Measurements from ENCODE around the gene GSPT1.

GSPT1 gene

GRCh38 chr16:11852092-11852809, 63.5 kb downstream of the GSPT1 start:
- Histone ChIP-seq H2BK5ac (ENCODE audit: low read depth, low read length, poor library complexity) (peak overlapping the region; percentile 56), H2AK5ac (ENCODE audit: low read length) (peak overlapping the region; percentile 77), H2AFZ (ENCODE audit: insufficient read depth, low read length, poor library complexity) (peak overlapping the region; percentile 70), H3K9me3 (ENCODE audit: insufficient read depth, low read depth, low read length) (no peaks in the 10 kb centered on the region), H4K8ac (ENCODE audit: low read depth, low read length) (peak overlapping the region; percentile 30), H3K36me3 (ENCODE audit: control insufficient read depth in 1 of 2, insufficient read depth in 2 of 2, low read length in 2 of 2) (peaks cover 12% of the 10 kb centered on the region in 2 experiments), H4K91ac (ENCODE audit: low read depth, low read length) (peak overlapping the region; percentile 14), H3K27ac (ENCODE audit: low read depth, low read length) (no peak overlapping the region), H2BK12ac (ENCODE audit: low read length) (no peak overlapping the region), H3K4ac (ENCODE audit: low read depth, low read length) (peak overlapping the region; percentile 77), H3K4me1 (ENCODE audit: control insufficient read depth in 1 of 2, insufficient read depth in 2 of 2, low read length in 2 of 2) (peaks cover 4% of the 10 kb centered on the region in 2 experiments), H3K9ac (ENCODE audit: low read length) (peak overlapping the region; percentile 92), H4K12ac (ENCODE audit: low read depth, low read length) (peak overlapping the region; percentile 10), H3K79me2 (ENCODE audit: control insufficient read depth, insufficient read depth, low read length, poor library complexity) (peaks cover 16% of the 10 kb centered on the region), H2BK120ac (ENCODE audit: insufficient read depth, low read length, poor library complexity) (no peak overlapping the region), H3K4me3 (ENCODE audit: low read depth, low read length) (peak overlapping the region; percentile 97), H3K18ac (ENCODE audit: low read length) (peak overlapping the region; percentile 8), H3K23ac (ENCODE audit: low read length) (no peak overlapping the region), H3K27me3 (ENCODE audit: insufficient read depth, low read length) (no peaks in the 10 kb centered on the region), H3K4me2 (ENCODE audit: low read length) (peak overlapping the region; percentile 100), H3K79me1 (ENCODE audit: low read length) (peaks cover 4% of the 10 kb centered on the region), H3K14ac (ENCODE audit: low read length) (peak overlapping the region; percentile 43)
- DNase-seq = peak; percentile 42 to 60
- WGBS (ENCODE audit: extremely low coverage, insufficient coverage, insufficient read length) = no CpG with 5 or more reads among the region's 33 CpGs

DNA sequence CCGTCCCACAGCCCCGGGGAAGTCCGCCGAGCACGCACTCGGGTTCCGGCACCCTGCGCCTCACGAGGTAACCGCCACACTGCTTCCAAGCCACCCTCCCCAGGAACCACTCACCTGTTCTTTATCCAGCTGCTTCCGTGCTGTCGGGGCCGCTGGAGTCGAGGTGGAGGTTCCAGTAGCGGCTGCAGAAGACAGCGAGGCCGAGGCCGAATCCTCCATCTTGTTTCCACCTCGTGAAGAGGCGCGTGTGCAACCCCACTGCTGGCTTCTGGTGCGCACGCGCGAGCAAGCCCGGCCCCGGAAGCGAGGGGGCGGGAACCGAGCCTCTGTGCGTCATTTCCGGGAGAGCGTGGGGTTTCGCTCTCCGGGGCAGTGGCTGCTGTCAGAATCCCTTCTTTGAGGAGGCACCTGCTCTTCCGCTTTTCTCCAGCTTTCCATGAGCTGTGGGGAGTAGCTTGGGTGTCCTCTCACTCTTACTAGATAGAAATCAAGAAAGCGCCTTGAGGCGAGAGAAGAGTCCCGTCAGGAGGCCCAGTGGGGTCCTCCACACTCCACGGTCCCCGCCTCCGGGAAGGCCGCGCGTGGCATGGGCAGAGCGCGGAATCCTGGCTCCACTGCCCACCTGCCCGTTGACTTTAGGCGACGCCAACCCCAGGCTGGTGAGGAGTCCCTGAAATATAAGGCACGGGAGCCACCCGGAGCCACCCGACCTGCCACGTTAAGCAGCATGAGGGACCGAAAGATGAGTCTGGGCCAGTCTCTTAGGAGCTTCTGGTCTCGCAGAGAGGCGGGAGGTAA, 64.3 kb downstream of the GSPT1 start, which contains the start of gene RSL1D1:
TSS of gene RSL1D1 (minus strand) at position 249 of the 798 bp plus-strand sequence. CDS start at position 219, 30 bp downstream.
- H3K4ac ChIP-seq (ENCODE audit: low read depth, low read length) = peak within 1 kb of the TSS; percentile 100
- H3K4me3 ChIP-seq (ENCODE audit: low read depth, low read length) = peak within 1 kb of the TSS; percentile 97
- peak within 1 kb of the TSS; percentile 48 for H4K12ac ChIP-seq (ENCODE audit: low read depth, low read length)
- peak within 1 kb of the TSS; percentile 75 for H3K27ac ChIP-seq (ENCODE audit: low read depth, low read length)
- H3K9ac ChIP-seq (ENCODE audit: low read length) = peak within 1 kb of the TSS; percentile 95
- peaks cover 4% of the 10 kb centered on the region in 2 experiments for H3K4me1 ChIP-seq (ENCODE audit: control insufficient read depth in 1 of 2, insufficient read depth in 2 of 2, low read length in 2 of 2)
- peaks cover 16% of the 10 kb centered on the region for H3K79me2 ChIP-seq (ENCODE audit: control insufficient read depth, insufficient read depth, low read length, poor library complexity)
- H4K8ac ChIP-seq (ENCODE audit: low read depth, low read length) = peak within 1 kb of the TSS; percentile 81
- H2BK12ac ChIP-seq (ENCODE audit: low read length) = no peak within 1 kb of the TSS
- H3K18ac ChIP-seq (ENCODE audit: low read length) = peak within 1 kb of the TSS; percentile 53
- peak within 1 kb of the TSS; percentile 68 for H2BK5ac ChIP-seq (ENCODE audit: low read depth, low read length, poor library complexity)
- peak within 1 kb of the TSS; percentile 100 for H3K4me2 ChIP-seq (ENCODE audit: low read length)
- H4K91ac ChIP-seq (ENCODE audit: low read depth, low read length) = peak within 1 kb of the TSS; percentile 61
- peak; percentile 95 to 98 for DNase-seq
- H3K79me1 ChIP-seq (ENCODE audit: low read length) = peaks cover 4% of the 10 kb centered on the region
- H2BK120ac ChIP-seq (ENCODE audit: insufficient read depth, low read length, poor library complexity) = peak within 1 kb of the TSS; percentile 18
- peak within 1 kb of the TSS; percentile 74 for H3K14ac ChIP-seq (ENCODE audit: low read length)
- H3K9me3 ChIP-seq (ENCODE audit: insufficient read depth, low read depth, low read length) = no peaks in the 10 kb centered on the region
- no peaks in the 10 kb centered on the region for H3K27me3 ChIP-seq (ENCODE audit: insufficient read depth, low read length)
- no peak within 1 kb of the TSS for H3K23ac ChIP-seq (ENCODE audit: low read length)
- H2AFZ ChIP-seq (ENCODE audit: insufficient read depth, low read length, poor library complexity) = peak within 1 kb of the TSS; percentile 70
- H3K36me3 ChIP-seq (ENCODE audit: control insufficient read depth in 1 of 2, insufficient read depth in 2 of 2, low read length in 2 of 2) = peaks cover 15 to 19% of the 10 kb centered on the region in 2 experiments
- WGBS (ENCODE audit: extremely low coverage, insufficient coverage, insufficient read length) = no CpG with 5 or more reads among the region's 57 CpGs
- H2AK5ac ChIP-seq (ENCODE audit: low read length) = peak within 1 kb of the TSS; percentile 82

- H2BK5ac ChIP-seq (ENCODE audit: low read depth, low read length, poor library complexity) = no peak overlapping the region
- no peak overlapping the region for H4K91ac ChIP-seq (ENCODE audit: low read depth, low read length)
- no peak overlapping the region for H2BK12ac ChIP-seq (ENCODE audit: low read length)
- H3K27me3 ChIP-seq (ENCODE audit: insufficient read depth, low read length) = no peaks in the 10 kb centered on the region
- H3K23ac ChIP-seq (ENCODE audit: low read length) = no peak overlapping the region
- no peak overlapping the region for H3K4me3 ChIP-seq (ENCODE audit: low read depth, low read length)
- H2BK120ac ChIP-seq (ENCODE audit: insufficient read depth, low read length, poor library complexity) = no peak overlapping the region
- no peak overlapping the region for H3K9ac ChIP-seq (ENCODE audit: low read length)
- no peak overlapping the region for H3K4ac ChIP-seq (ENCODE audit: low read depth, low read length)
- H3K4me2 ChIP-seq (ENCODE audit: low read length) = no peak overlapping the region
- peaks cover 31 to 40% of the 10 kb centered on the region in 2 experiments for H3K36me3 ChIP-seq (ENCODE audit: control insufficient read depth in 1 of 2, insufficient read depth in 2 of 2, low read length in 2 of 2)
- H2AFZ ChIP-seq (ENCODE audit: insufficient read depth, low read length, poor library complexity) = no peak overlapping the region
- peaks cover 16% of the 10 kb centered on the region for H3K79me2 ChIP-seq (ENCODE audit: control insufficient read depth, insufficient read depth, low read length, poor library complexity)
- H3K27ac ChIP-seq (ENCODE audit: low read depth, low read length) = no peak overlapping the region
- peaks cover 4% of the 10 kb centered on the region for H3K79me1 ChIP-seq (ENCODE audit: low read length)
- peaks cover 4% of the 10 kb centered on the region in 2 experiments for H3K4me1 ChIP-seq (ENCODE audit: control insufficient read depth in 1 of 2, insufficient read depth in 2 of 2, low read length in 2 of 2)
- H2AK5ac ChIP-seq (ENCODE audit: low read length) = no peak overlapping the region
- H3K14ac ChIP-seq (ENCODE audit: low read length) = no peak overlapping the region
- WGBS (ENCODE audit: extremely low coverage, insufficient coverage, insufficient read length) = no CpG with 5 or more reads among the region's 3 CpGs
- DNase-seq = peak in 1 of 2 donors; percentile 20
- H4K8ac ChIP-seq (ENCODE audit: low read depth, low read length) = no peak overlapping the region
- no peaks in the 10 kb centered on the region for H3K9me3 ChIP-seq (ENCODE audit: insufficient read depth, low read depth, low read length)
- no peak overlapping the region for H4K12ac ChIP-seq (ENCODE audit: low read depth, low read length)
- H3K18ac ChIP-seq (ENCODE audit: low read length) = no peak overlapping the region
Measured at GRCh38 chr16:11848842-11849241, 66.9 kb downstream of the GSPT1 start.

DNA sequence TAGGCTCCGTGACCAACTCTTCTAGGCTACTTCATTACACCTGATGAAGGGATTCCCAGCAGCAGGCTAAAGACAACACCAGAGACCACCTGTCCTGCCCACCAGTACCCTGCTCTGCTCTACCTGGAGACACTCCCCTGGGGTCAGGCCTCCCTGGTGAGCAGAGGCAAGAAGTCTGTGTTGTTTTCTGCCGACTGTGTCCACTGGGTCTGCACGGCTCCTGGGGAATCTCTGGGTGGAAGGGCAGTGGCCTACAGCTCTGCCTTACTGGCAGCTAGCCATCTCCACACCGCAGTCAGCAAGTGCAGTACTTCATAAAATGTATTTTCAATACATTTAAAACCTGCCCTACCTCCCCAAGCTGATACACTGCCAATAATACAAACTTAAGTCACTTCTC, 71.3 kb downstream of the GSPT1 start:
- H3K4me1 ChIP-seq (ENCODE audit: control insufficient read depth in 1 of 2, insufficient read depth in 2 of 2, low read length in 2 of 2) = no peaks in the 10 kb centered on the region
- peaks cover 50 to 73% of the 10 kb centered on the region in 2 experiments for H3K36me3 ChIP-seq (ENCODE audit: control insufficient read depth in 1 of 2, insufficient read depth in 2 of 2, low read length in 2 of 2)
- no peak overlapping the region for H2BK120ac ChIP-seq (ENCODE audit: insufficient read depth, low read length, poor library complexity)
- H3K4me2 ChIP-seq (ENCODE audit: low read length) = no peak overlapping the region
- H3K9me3 ChIP-seq (ENCODE audit: insufficient read depth, low read depth, low read length) = no peaks in the 10 kb centered on the region
- no peaks in the 10 kb centered on the region for H3K79me2 ChIP-seq (ENCODE audit: control insufficient read depth, insufficient read depth, low read length, poor library complexity)
- H3K18ac ChIP-seq (ENCODE audit: low read length) = no peak overlapping the region
- H2AFZ ChIP-seq (ENCODE audit: insufficient read depth, low read length, poor library complexity) = no peak overlapping the region
- DNase-seq = no peak
- no peak overlapping the region for H3K27ac ChIP-seq (ENCODE audit: low read depth, low read length)
- no peak overlapping the region for H2BK5ac ChIP-seq (ENCODE audit: low read depth, low read length, poor library complexity)
- no peaks in the 10 kb centered on the region for H3K79me1 ChIP-seq (ENCODE audit: low read length)
- no peak overlapping the region for H2AK5ac ChIP-seq (ENCODE audit: low read length)
- no peaks in the 10 kb centered on the region for H3K27me3 ChIP-seq (ENCODE audit: insufficient read depth, low read length)
- H2BK12ac ChIP-seq (ENCODE audit: low read length) = no peak overlapping the region
- no peak overlapping the region for H3K4me3 ChIP-seq (ENCODE audit: low read depth, low read length)
- no peak overlapping the region for H3K23ac ChIP-seq (ENCODE audit: low read length)
- no peak overlapping the region for H4K8ac ChIP-seq (ENCODE audit: low read depth, low read length)
- WGBS (ENCODE audit: extremely low coverage, insufficient coverage, insufficient read length) = no CpG with 5 or more reads among the region's 4 CpGs
- no peak overlapping the region for H4K91ac ChIP-seq (ENCODE audit: low read depth, low read length)
- H3K4ac ChIP-seq (ENCODE audit: low read depth, low read length) = no peak overlapping the region
- no peak overlapping the region for H4K12ac ChIP-seq (ENCODE audit: low read depth, low read length)
- no peak overlapping the region for H3K9ac ChIP-seq (ENCODE audit: low read length)
- no peak overlapping the region for H3K14ac ChIP-seq (ENCODE audit: low read length)

Measured in trophoblast cell (in vitro differentiated cells and primary cell).